T-helper 22 cell (primary cell): ENCODE measurements around the gene RFESD.

Experiments used
- DNase-seq: peaks from one replicate; pipeline ENCODE4 v3.0.0-alpha.2; 2020; ENCODE audit warnings: low read depth

RFESD gene

DNA sequence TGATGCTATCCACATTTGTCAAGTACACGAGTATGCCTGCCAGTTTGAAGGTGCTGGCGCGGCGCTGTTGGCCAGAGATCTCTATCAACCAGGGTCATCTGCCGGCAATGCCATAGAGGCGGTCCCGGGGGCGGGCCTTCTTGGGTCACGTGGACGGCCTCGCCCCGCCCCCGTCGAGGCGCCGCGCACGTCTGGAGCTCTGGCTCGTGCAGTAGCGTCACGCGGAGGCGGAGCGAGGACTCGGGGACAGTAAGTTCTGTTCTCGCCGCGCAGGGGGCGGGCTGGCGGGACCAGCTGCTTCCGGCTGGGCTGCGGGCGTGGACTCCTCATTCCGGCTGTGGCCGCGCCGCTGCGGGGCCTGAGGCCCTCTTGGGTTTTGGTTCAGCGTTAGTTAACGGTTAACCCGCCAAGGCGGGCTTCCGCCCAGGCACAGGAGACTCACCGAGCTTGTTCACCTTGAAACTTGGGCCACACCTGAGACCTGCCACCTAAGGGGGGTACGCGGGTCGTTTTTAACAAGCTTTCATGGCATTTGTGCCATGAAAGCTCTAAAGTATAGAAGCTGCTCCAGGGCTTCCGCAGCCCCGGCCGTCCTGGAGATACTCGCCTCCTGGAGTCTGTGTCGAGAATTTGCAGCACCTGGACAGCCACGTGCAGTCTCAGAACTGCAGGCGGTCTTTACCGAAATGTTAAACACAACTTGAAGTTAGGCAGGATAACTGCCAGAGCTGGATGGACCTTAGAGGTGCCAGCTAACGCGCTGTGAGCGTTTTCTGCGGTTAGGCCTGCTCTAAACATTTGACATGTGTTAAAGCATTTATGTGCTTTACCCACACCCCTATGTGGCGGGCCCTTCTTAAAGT lies at the start of gene RFESD:
Gene RFESD (plus strand): TSS at position 209 of the 863 bp plus-strand sequence. CDS start 5,495 bp downstream, outside the sequence.
- peak; percentile 87 for DNase-seq

- DNase-seq, result no peak
These were observed 47.3 kb upstream of the RFESD start for GRCh38 chr5:95599252-95599651.

GRCh38 chr5:95600557-95600956 lies 46.0 kb upstream of the RFESD start:
- no peak for DNase-seq

GRCh38 chr5:95605786-95606185 lies 40.8 kb upstream of the RFESD start:
- no peak for DNase-seq

GRCh38 chr5:95606419-95606818 lies 40.2 kb upstream of the RFESD start:
- DNase-seq, result no peak

- no peak for DNase-seq
These were observed 36.9 kb upstream of the RFESD start for GRCh38 chr5:95609711-95610110.

- no peak for DNase-seq
These were observed 36.0 kb upstream of the RFESD start for GRCh38 chr5:95610546-95610945.

DNA sequence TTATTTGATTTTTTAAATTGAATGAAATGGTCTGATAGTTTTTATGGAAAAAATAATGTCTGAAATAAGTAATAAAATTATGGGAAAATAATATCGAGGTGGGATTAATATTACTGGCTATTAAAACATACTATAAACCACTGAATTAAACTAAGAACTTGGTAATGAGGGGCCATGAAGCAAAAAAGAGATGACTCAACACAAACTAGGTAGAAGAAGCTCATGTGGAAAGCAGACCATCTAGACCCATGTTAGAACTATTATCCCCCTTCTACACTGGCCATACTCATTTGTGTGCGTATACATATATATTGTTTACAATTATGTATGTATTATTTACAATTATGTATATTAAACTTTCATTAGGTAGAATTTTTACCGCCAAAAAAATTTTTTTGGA lies 35.2 kb upstream of the RFESD start:
- DNase-seq, result no peak

- no peak for DNase-seq
These were observed 33.1 kb upstream of the RFESD start for GRCh38 chr5:95613514-95613913.

- no peak for DNase-seq
These were observed 31.5 kb upstream of the RFESD start for GRCh38 chr5:95615164-95615467.

GRCh38 chr5:95617057-95617456 lies 29.5 kb upstream of the RFESD start:
- DNase-seq, result no peak

DNA sequence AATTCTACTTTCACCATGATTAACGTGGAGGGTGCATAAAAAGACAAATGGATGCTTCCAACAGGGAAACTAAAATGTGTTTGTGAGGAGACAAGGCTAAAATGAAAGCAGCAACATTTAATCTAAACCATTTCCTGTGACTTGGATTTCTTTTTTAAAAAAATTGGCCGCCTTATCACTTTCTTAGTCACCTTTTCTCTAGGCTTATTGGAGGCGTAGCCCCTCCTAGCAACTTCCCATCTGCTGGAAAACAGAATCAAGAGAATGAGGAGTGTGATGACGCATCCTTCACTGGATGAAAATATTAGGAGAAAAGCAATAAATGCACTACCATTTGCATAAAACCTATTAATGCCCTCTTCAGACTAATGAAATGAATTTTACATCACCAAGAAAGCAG lies 27.5 kb upstream of the RFESD start:
- DNase-seq, result no peak

GRCh38 chr5:95619514-95620029 lies 27.0 kb upstream of the RFESD start:
- DNase-seq, result no peak

GRCh38 chr5:95620030-95620869 lies 26.3 kb upstream of the RFESD start, which contains the start of gene GPR150:
TSS of gene GPR150 (plus strand) at chr5:95620087. CDS start at chr5:95620276, 189 bp downstream.
- DNase-seq, result peak; percentile 46

DNA sequence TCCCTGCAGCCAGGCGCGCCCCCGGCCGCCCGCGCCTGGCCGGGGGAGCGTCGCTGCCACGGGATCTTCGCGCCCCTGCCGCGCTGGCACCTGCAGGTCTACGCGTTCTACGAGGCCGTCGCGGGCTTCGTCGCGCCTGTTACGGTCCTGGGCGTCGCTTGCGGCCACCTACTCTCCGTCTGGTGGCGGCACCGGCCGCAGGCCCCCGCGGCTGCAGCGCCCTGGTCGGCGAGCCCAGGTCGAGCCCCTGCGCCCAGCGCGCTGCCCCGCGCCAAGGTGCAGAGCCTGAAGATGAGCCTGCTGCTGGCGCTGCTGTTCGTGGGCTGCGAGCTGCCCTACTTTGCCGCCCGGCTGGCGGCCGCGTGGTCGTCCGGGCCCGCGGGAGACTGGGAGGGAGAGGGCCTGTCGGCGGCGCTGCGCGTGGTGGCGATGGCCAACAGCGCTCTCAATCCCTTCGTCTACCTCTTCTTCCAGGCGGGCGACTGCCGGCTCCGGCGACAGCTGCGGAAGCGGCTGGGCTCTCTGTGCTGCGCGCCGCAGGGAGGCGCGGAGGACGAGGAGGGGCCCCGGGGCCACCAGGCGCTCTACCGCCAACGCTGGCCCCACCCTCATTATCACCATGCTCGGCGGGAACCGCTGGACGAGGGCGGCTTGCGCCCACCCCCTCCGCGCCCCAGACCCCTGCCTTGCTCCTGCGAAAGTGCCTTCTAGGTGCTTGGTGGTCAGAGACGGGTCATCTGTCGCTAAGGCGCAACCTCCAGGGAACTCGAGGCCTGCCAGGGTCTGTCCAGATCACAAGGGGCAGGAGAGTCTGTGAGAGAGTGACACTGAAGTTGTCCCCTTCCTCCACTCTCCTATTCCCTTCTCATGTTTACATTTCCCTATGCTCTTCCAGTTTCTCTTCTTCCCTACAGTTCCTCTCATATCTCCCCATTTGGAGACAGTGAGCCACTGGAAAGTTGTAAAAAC lies 25.4 kb upstream of the RFESD start:
- DNase-seq, result peak; percentile 13

GRCh38 chr5:95621839-95622629 lies 24.5 kb upstream of the RFESD start:
- DNase-seq, result peak; percentile 41

DNA sequence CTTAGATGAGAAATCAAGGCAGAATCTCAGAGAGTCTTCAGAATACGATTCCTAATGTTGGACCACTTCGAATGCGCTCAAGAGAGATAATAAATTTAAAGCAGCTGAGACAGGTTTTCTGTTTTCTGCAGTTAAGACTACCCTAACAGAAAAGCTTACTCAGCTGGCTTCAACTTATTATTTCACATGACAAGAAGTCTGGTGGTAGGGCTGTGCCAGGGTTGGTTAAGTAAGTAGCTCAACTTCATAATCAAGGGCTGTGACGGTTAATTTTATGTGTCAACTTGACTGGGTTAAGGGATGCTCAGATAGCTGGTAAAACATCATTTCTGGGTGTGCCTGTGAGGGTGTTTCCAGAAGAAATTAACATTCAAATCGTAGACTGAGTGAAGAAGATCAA lies 22.9 kb upstream of the RFESD start:
- no peak for DNase-seq

- DNase-seq, result no peak
These were observed 22.2 kb upstream of the RFESD start for GRCh38 chr5:95624368-95624767.

DNA sequence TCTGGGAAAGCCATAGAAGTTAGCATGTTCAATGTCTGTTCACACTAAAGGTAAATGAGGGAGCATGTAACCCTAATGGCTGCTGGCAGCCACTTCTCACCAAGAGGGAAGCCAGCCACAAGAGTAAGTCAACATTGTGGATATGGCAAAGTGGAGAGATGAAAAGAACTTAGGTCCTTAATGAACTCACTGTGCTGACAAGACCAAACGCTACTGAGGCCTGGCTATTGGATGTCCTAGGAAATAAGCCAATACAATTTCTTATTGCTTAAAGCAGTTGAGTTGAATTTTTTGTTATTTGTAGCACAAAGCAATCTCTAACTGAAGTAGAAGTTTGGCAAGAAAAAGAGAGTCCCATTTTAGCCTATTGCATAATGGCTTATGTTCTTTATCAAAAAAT lies 19.9 kb upstream of the RFESD start:
- DNase-seq, result no peak

DNA sequence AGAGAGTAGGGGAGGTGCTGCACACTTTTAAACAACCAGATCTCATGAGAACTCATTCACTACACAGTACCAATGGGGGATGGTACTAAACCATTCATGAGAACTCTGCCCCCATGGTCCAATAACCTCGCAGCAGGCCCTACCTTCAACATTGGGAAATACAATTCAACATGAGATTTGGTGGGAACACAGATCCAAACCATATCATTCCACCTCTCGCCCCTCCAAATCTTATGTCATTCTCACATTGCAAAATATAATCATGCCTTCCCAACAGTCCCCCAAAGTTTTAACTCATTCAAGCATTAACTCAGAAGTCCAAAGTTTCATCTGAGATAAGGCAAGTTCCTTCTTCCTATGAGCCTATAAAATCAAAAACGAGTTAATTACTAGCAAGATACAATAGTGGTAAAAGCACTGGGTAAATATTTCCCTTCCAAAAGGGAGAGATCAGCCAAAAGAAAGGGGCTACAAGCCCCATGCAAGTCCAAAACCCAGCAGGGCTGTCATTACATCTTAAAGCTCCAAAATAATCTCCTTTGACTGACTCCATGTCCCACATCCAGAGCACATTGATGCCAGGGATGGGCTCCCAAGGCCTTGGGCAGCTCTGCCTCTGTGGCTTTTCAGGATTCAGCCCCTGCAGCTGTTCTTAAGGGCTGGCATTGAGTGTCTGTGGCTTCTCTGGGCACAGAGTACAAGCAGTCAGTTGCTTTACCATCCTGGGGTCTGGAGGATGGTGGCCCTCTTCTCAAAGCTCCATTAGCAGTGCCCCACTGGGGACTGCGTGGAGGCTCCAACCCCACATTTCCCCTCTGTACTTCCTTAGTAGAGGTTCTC lies 18.4 kb upstream of the RFESD start:
- no peak for DNase-seq
